Measurements from ENCODE around the gene EXT2.

EXT2 gene

GRCh38 chr11:44286911-44287310 is 191.4 kb downstream of the EXT2 start:
- no peak for DNase-seq

- DNase-seq, result no peak
Observed at GRCh38 chr11:44288133-44288526, 192.7 kb downstream of the EXT2 start.

- no peak for DNase-seq
Observed at GRCh38 chr11:44290208-44290607, 194.7 kb downstream of the EXT2 start.
